Measurements from ENCODE around the gene SORCS3.

The SORCS3 gene

DNA sequence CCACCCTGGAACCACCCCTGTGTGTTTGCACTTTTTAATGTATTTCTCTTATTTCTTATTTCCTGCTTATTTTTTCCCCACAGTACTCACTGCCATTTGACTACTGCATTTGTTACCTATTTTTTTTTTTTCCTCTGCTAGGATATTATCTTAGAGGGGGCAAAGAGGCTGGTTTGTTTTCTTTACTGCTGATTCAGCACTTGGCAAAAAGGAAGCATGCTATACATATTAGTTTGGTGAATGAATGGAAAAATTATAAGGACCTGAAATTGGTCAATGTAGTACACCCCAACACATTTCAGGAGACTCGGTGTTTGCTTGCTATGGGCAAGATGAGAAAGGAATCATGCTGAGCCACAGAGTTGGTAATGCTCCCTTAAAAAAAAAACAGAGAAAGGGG lies 193.5 kb downstream of the SORCS3 start:
- no peaks in the 10 kb centered on the region for H3K27me3 ChIP-seq (ENCODE audit: insufficient read depth, low read length, poor library complexity, severe bottlenecking)
- H4K20me1 ChIP-seq (ENCODE audit: insufficient read depth, low read length, poor library complexity, severe bottlenecking) = no peaks in the 10 kb centered on the region
- no peak overlapping the region for H2AFZ ChIP-seq (ENCODE audit: low read length)
- no peaks in the 10 kb centered on the region for H3K9me3 ChIP-seq (ENCODE audit: insufficient read depth, low read depth, low read length)
- H3K79me2 ChIP-seq (ENCODE audit: insufficient read depth, low read length) = no peaks in the 10 kb centered on the region
- H3K36me3 ChIP-seq (ENCODE audit: insufficient read depth, low read length) = no peaks in the 10 kb centered on the region
- H3K4me1 ChIP-seq (ENCODE audit: insufficient read depth, low read length, poor library complexity, severe bottlenecking) = no peaks in the 10 kb centered on the region
- TF ChIP-seq, protein P1, sequence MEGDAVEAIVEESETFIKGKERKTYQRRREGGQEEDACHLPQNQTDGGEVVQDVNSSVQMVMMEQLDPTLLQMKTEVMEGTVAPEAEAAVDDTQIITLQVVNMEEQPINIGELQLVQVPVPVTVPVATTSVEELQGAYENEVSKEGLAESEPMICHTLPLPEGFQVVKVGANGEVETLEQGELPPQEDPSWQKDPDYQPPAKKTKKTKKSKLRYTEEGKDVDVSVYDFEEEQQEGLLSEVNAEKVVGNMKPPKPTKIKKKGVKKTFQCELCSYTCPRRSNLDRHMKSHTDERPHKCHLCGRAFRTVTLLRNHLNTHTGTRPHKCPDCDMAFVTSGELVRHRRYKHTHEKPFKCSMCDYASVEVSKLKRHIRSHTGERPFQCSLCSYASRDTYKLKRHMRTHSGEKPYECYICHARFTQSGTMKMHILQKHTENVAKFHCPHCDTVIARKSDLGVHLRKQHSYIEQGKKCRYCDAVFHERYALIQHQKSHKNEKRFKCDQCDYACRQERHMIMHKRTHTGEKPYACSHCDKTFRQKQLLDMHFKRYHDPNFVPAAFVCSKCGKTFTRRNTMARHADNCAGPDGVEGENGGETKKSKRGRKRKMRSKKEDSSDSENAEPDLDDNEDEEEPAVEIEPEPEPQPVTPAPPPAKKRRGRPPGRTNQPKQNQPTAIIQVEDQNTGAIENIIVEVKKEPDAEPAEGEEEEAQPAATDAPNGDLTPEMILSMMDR (conservative IDR thresholded peaks at IDR 0.05; ENCODE audit: low read length) = no peak
- no peak for TF ChIP-seq EZH2phosphoT487 (IDR thresholded peaks at IDR 0.05; ENCODE audit: borderline replicate concordance)
- no peak overlapping the region for H3K9ac ChIP-seq (ENCODE audit: low read depth, low read length, poor library complexity, severe bottlenecking)
- H3F3A ChIP-seq (ENCODE audit: low read depth) = no peaks in the 10 kb centered on the region
- no peak overlapping the region for H3K4me2 ChIP-seq (ENCODE audit: low read depth, low read length, poor library complexity, severe bottlenecking)
- no peak overlapping the region for H3K4me3 ChIP-seq (ENCODE audit: low read length, poor library complexity, severe bottlenecking)
- no peaks in the 10 kb centered on the region; the same call in 1 of the 2 replicates for H3K9me2 ChIP-seq (replicated peaks; ENCODE audit: low read depth, low read length)

DNA sequence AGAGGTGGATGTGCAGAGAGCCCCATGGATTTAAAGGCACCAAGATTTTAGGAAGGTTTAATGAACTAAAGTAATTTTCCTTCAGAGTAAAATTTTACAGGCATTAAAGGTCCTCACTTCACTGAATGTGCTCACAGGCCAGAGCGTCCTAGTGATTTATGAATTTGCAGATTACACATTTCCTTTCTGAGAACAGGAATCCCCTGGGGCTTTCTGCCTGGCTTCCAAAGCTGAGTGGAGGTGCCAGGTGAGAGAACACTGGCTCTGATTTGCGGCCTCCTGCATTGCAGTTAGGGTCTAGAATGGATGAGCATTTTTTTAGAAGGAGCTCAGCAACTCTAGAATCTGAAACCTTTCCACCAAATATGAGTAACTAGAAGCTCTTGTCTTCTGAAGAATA lies 194.3 kb downstream of the SORCS3 start:
- Histone ChIP-seq H3K36me3 (ENCODE audit: insufficient read depth, low read length) (no peaks in the 10 kb centered on the region), H3K9me3 (ENCODE audit: insufficient read depth, low read depth, low read length) (no peaks in the 10 kb centered on the region), H3K79me2 (ENCODE audit: insufficient read depth, low read length) (no peaks in the 10 kb centered on the region), H2AFZ (ENCODE audit: low read length) (no peak overlapping the region), H3K4me2 (ENCODE audit: low read depth, low read length, poor library complexity, severe bottlenecking) (no peak overlapping the region), H3K9me2 (replicated peaks; ENCODE audit: low read depth, low read length) (no peaks in the 10 kb centered on the region; the same call in 1 of the 2 replicates), H3K27me3 (ENCODE audit: insufficient read depth, low read length, poor library complexity, severe bottlenecking) (no peaks in the 10 kb centered on the region), H3K4me1 (ENCODE audit: insufficient read depth, low read length, poor library complexity, severe bottlenecking) (no peaks in the 10 kb centered on the region), H3K4me3 (ENCODE audit: low read length, poor library complexity, severe bottlenecking) (no peak overlapping the region), H3K9ac (ENCODE audit: low read depth, low read length, poor library complexity, severe bottlenecking) (no peak overlapping the region), H4K20me1 (ENCODE audit: insufficient read depth, low read length, poor library complexity, severe bottlenecking) (no peaks in the 10 kb centered on the region), H3F3A (ENCODE audit: low read depth) (no peaks in the 10 kb centered on the region)
- TF ChIP-seq, protein P1 (conservative IDR thresholded peaks at IDR 0.05; ENCODE audit: low read length) = no peak
- TF ChIP-seq EZH2phosphoT487 (IDR thresholded peaks at IDR 0.05; ENCODE audit: borderline replicate concordance) = no peak

DNA sequence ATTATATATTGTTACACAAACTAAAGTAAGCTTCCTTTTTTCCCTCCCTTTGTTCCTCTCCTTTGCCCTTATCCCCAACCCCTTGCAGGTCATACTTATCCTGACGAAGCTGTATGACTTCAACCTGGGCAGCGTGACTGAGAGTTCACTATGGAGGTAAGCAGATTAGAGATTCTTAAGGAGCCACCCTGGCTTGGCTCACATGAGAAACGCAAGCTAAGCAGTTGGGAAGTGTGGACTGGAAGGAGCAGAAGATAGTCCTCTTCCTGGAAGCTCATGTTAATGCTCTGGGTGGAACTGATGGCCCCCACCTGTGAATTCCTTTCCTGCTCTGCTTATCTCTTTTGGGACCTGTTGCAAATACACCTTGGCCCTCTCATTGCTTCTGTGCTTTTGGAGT lies 201.6 kb downstream of the SORCS3 start:
- no peak overlapping the region for H2AFZ ChIP-seq (ENCODE audit: low read length)
- H3K4me2 ChIP-seq (ENCODE audit: low read depth, low read length, poor library complexity, severe bottlenecking) = no peak overlapping the region
- TF ChIP-seq EZH2phosphoT487 (IDR thresholded peaks at IDR 0.05; ENCODE audit: borderline replicate concordance) = no peak
- TF ChIP-seq, protein P1 (conservative IDR thresholded peaks at IDR 0.05; ENCODE audit: low read length) = no peak
- H3K27me3 ChIP-seq (ENCODE audit: insufficient read depth, low read length, poor library complexity, severe bottlenecking) = no peaks in the 10 kb centered on the region
- no peaks in the 10 kb centered on the region for H3K36me3 ChIP-seq (ENCODE audit: insufficient read depth, low read length)
- H3K9me3 ChIP-seq (ENCODE audit: insufficient read depth, low read depth, low read length) = no peaks in the 10 kb centered on the region
- no peaks in the 10 kb centered on the region for H3K4me1 ChIP-seq (ENCODE audit: insufficient read depth, low read length, poor library complexity, severe bottlenecking)
- no peak overlapping the region for H3K9ac ChIP-seq (ENCODE audit: low read depth, low read length, poor library complexity, severe bottlenecking)
- no peaks in the 10 kb centered on the region for H3K9me2 ChIP-seq (replicated peaks; ENCODE audit: low read depth, low read length)
- H3F3A ChIP-seq (ENCODE audit: low read depth) = no peaks in the 10 kb centered on the region
- no peak overlapping the region for H3K4me3 ChIP-seq (ENCODE audit: low read length, poor library complexity, severe bottlenecking)
- H4K20me1 ChIP-seq (ENCODE audit: insufficient read depth, low read length, poor library complexity, severe bottlenecking) = no peaks in the 10 kb centered on the region
- no peaks in the 10 kb centered on the region for H3K79me2 ChIP-seq (ENCODE audit: insufficient read depth, low read length)

Measured in Loucy (cell line).